Stomach (tissue), 9 donors: ENCODE measurements around the gene TAP2. TPM values are rescaled to one million over a fixed set of nuclear protein-coding genes. Genes with fewer than 3 reads are reported as not detected.
"Not testable (repeated sequence)": the region's sequence is repeated elsewhere in the genome, so short reads cannot be mapped to it uniquely, and the experiment has no call there.

Experiments used
- DNase-seq, 2 donors: peaks; one replicate each; pipeline versions ENCODE4 v3.0.0 to v3.0.0-alpha.2; 2013 to 2019
- H3K27ac ChIP-seq, 5 donors: fragments of 200-600 bp in 4 of 5; sonication (generic) in 4 of 5; one replicate each; pipeline ENCODE4 v1.5.1; 2013 to 2019; ENCODE audit warnings: mild to moderate bottlenecking in 1 of 5, moderate library complexity in 1 of 5
- H3K27me3 ChIP-seq, 3 donors: fragments of 200-600 bp; sonication (generic); one replicate each; pipeline ENCODE4 v1.5.1; 2017 to 2019; ENCODE audit warnings: mixed run types in 1 of 3
- H3K36me3 ChIP-seq, 4 donors: fragments of 200-600 bp; sonication (generic); 1 replicate in 3 of 4; 2 replicates in 1 of 4; pipeline ENCODE4 v1.5.1; 2016 to 2019
- H3K4me1 ChIP-seq, 4 donors: fragments of 200-600 bp; sonication (generic); one replicate each; pipeline ENCODE4 v1.5.1; 2016 to 2019
- H3K4me3 ChIP-seq, 4 donors: fragments of 200-600 bp; sonication (generic) in 3 of 4; one replicate each; pipeline ENCODE4 v1.5.1; 2016 to 2019; ENCODE audit warnings: mild to moderate bottlenecking in 1 of 4
- H3K9me3 ChIP-seq, 4 donors: fragments of 200-600 bp; sonication (generic); one replicate each; pipeline ENCODE4 v1.5.1; 2016 to 2019
- EP300 ChIP-seq: sonication (generic); formaldehyde crosslinking; IDR thresholded peaks from one replicate; pipeline ENCODE4 v1.6.1; 2017; ENCODE audit warnings: antibody characterized with exemption
- POLR2A ChIP-seq, 4 donors: fragments of 450-650 bp; IDR thresholded peaks; one replicate each; pipeline ENCODE4 v1.6.1; 2016; ENCODE audit warnings: antibody characterized with exemption in 4 of 4, control low read depth in 2 of 4, mild to moderate bottlenecking in 1 of 4, moderate library complexity in 1 of 4
- POLR2AphosphoS5 ChIP-seq, 3 donors: sonication (generic); formaldehyde crosslinking; IDR thresholded peaks; one replicate each; pipeline ENCODE4 v1.6.1; 2016; ENCODE audit warnings: antibody characterized with exemption in 3 of 3
- WGBS, 5 donors: extraction: QIAGEN DNeasy Blood & Tissue Kit in 3 of 5; methylation state at CpG; one replicate each; pipeline versions ENCODE4 v1.1.5 to v1.1.7; 2013 to 2018; 5-methylcytosine and 5-hydroxymethylcytosine counted together
- intact Hi-C: fragments of 100-400 bp; cut with DNase I; formaldehyde crosslinking; loops from one replicate; pipeline ENCODE4 v1.15.1; 2023; ENCODE audit warnings: low total_unique reads
- polyA plus RNA-seq, 3 donors: library from polyadenylated mRNA; stranded (reverse); fragments of 200-250 nt; gene quantifications; one replicate each; pipeline ENCODE4 v1.2.3, GENCODE V29; 2013
- total RNA-seq, 5 donors: library from RNA; depleted of rRNA; stranded (reverse); fragments of >200 nt; gene quantifications; one replicate each; pipeline versions ENCODE4 v1.1.0 to v1.2.3, GENCODE V29; 2014 to 2016
- TF ChIP-seq, protein P1 (sequence below), 7 experiments: fragments of 450-650 bp in 4 of 7; fragments of 200-600 bp in 3 of 7; sonication (generic) in 3 of 7; IDR thresholded peaks; one replicate each; pipeline ENCODE4 v1.5.1; 2016 to 2019; ENCODE audit warnings: antibody characterized with exemption in 7 of 7, control low read depth in 2 of 7, mild to moderate bottlenecking in 1 of 7
- donor health status: healthy with polysubstance abuse.
- donor health status: Bipolar disorder and iron deficiency.
- donor health status: healthy.

Gene TAP2
- total and polyA plus RNA-seq, 8 donors = 1.2 to 449 (median 11.4) TPM

DNA sequence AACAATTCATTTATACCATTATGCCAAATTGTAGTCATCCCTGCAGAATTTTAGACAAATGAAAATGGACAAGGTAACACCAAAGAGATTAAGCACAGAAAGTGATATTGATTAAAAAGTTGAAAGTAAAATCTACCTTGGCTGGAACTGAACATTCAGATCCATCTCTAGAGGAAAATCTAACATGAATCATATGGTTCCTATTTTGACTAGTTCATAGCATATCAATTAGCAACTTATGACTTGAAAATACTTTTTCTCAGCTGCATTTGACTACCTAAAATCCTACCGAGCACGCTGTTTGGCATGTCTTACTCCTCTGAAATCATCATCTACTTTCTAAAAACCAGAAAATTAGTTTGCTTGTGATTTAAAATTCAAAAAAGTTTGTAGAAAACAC, 38.1 kb upstream of the TAP2 start:
- Histone ChIP-seq H3K27me3 (peaks cover 0 to 30% (median 0%) of the 10 kb centered on the region in 3 donors), H3K27ac (no peak overlapping the region), H3K4me3 (no peak overlapping the region), H3K36me3 (no peaks in the 10 kb centered on the region), H3K9me3 (no peaks in the 10 kb centered on the region), H3K4me1 (no peaks in the 10 kb centered on the region)
- intact Hi-C loops = no loop called here
- no peak for DNase-seq
- 84 to 94% (median 92%) methylated on average over 2 of the region's 2 CpGs for WGBS, 5 donors
- no peak for TF ChIP-seq POLR2AphosphoS5 (IDR thresholded peaks at IDR 0.05)
- no peak for TF ChIP-seq POLR2A (IDR thresholded peaks at IDR 0.05)
- no peak for TF ChIP-seq EP300
- TF ChIP-seq, protein P1, sequence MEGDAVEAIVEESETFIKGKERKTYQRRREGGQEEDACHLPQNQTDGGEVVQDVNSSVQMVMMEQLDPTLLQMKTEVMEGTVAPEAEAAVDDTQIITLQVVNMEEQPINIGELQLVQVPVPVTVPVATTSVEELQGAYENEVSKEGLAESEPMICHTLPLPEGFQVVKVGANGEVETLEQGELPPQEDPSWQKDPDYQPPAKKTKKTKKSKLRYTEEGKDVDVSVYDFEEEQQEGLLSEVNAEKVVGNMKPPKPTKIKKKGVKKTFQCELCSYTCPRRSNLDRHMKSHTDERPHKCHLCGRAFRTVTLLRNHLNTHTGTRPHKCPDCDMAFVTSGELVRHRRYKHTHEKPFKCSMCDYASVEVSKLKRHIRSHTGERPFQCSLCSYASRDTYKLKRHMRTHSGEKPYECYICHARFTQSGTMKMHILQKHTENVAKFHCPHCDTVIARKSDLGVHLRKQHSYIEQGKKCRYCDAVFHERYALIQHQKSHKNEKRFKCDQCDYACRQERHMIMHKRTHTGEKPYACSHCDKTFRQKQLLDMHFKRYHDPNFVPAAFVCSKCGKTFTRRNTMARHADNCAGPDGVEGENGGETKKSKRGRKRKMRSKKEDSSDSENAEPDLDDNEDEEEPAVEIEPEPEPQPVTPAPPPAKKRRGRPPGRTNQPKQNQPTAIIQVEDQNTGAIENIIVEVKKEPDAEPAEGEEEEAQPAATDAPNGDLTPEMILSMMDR (IDR thresholded peaks at IDR 0.05) = no peak

DNA sequence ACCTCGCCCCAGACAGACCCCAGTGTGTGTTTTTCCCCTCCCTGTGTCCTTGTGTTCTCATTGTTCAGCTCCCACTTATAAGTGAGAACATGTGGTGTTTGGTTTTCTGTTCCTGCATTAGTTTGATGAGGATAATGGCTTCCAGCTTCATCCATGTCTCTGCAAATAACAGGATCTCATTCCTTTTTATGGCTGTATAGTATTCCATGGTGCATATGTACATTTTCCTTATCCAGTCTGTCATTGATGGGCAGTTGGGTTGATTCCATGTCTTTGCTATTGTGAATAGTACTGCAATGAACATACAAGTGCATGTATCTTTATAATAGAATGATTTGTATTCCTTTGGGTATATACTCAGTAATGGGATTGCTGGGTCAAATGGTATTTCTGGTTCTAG, 35.4 kb upstream of the TAP2 start:
- intact Hi-C loops, H3K9me3 ChIP-seq, DNase-seq, H3K4me3 ChIP-seq, H3K27ac ChIP-seq, H3K4me1 ChIP-seq, H3K36me3 ChIP-seq: not testable (repeated sequence)
- H3K27me3 ChIP-seq = peaks cover 0 to 26% (median 0%) of the 10 kb centered on the region in 3 donors
- WGBS, 5 donors = 0 to 54% (median 45%) methylated on average over 1 of the region's 1 CpG

- peaks cover 0 to 13% (median 0%) of the 10 kb centered on the region in 3 donors for H3K27me3 ChIP-seq
- WGBS, 5 donors = 6 to 12% (median 9%) methylated on average over 5 of the region's 5 CpGs
- H3K4me1 ChIP-seq = peaks cover 0 to 12% (median 9%) of the 10 kb centered on the region in 4 donors
- no peaks in the 10 kb centered on the region for H3K9me3 ChIP-seq
- DNase-seq = peak; percentile 86 to 93
- no peak overlapping the region for H3K27ac ChIP-seq
- H3K4me3 ChIP-seq = no peak overlapping the region
- intact Hi-C loops = no loop called here
- TF ChIP-seq EP300 (no peak), POLR2A (IDR thresholded peaks at IDR 0.05) (no peak), POLR2AphosphoS5 (IDR thresholded peaks at IDR 0.05) (peak in 1 of 3 donors; percentile 42)
- TF ChIP-seq, protein P1 (IDR thresholded peaks at IDR 0.05) = peak in 5 of 7 experiments; percentile 72 to 99 (median 93)
- no peaks in the 10 kb centered on the region for H3K36me3 ChIP-seq
These were observed 29.8 kb upstream of the TAP2 start for GRCh38 chr6:32868257-32868788.

DNA sequence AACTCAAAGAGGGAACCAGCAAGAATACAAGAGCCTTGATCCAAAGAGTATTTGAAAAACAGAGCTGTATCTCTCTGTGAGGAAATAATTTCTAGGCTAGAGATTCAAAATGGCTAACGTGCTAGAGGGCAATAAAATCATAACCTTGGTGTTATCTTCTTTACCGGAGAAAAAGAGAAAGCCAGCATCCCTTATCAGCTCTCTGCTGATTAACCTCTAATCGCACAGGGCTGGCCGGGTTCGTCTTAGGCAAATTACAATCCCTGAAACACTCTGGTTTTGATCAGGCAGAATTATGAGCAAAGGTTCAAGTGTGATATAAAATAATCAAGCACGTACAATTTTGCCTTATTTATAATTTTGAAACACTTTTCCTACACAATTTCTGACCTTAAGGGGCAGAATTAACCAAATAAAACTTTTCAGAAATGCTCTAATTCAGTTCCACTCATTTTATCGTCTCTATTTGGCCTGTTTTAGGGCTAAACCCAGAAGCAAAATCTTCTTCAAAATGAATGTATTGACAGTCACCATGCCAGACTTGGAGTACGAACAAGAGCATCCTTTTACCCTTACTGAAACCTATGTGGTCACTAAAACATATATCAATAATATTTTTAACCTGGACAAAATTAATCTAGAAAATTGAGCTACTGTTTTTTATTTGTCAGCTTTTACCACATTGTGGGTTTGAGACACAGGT, 29.2 kb upstream of the TAP2 start:
- peak overlapping the region in 1 of 5 donors; percentile 33 for H3K27ac ChIP-seq
- H3K9me3 ChIP-seq = no peaks in the 10 kb centered on the region
- peaks cover 0 to 12% (median 0%) of the 10 kb centered on the region in 3 donors for H3K27me3 ChIP-seq
- H3K4me3 ChIP-seq = no peak overlapping the region
- TF ChIP-seq POLR2AphosphoS5 (IDR thresholded peaks at IDR 0.05) (no peak), EP300 (no peak), POLR2A (IDR thresholded peaks at IDR 0.05) (no peak)
- TF ChIP-seq, protein P1 (IDR thresholded peaks at IDR 0.05) = no peak
- H3K36me3 ChIP-seq = no peaks in the 10 kb centered on the region
- DNase-seq = no peak
- WGBS, 5 donors = 29 to 46% (median 32%) methylated on average over 8 of the region's 8 CpGs
- intact Hi-C loops = no loop called here
- H3K4me1 ChIP-seq = peaks cover 0 to 12% (median 9%) of the 10 kb centered on the region in 4 donors

- no peak for TF ChIP-seq EP300
- TF ChIP-seq POLR2AphosphoS5 (IDR thresholded peaks at IDR 0.05) = no peak
- no peak for TF ChIP-seq POLR2A (IDR thresholded peaks at IDR 0.05)
- TF ChIP-seq, protein P1 (IDR thresholded peaks at IDR 0.05) = no peak
- Histone ChIP-seq H3K4me3 (no peak overlapping the region), H3K9me3 (no peaks in the 10 kb centered on the region), H3K36me3 (no peaks in the 10 kb centered on the region), H3K27ac (peak overlapping the region in 1 of 5 donors; percentile 33), H3K27me3 (peaks cover 0 to 12% (median 0%) of the 10 kb centered on the region in 3 donors), H3K4me1 (peaks cover 0 to 12% (median 9%) of the 10 kb centered on the region in 4 donors)
- intact Hi-C loops = no loop called here
- 51 to 66% (median 55%) methylated on average over 3 of the region's 3 CpGs for WGBS, 5 donors
- DNase-seq = no peak
These were observed 28.5 kb upstream of the TAP2 start for GRCh38 chr6:32867022-32867477.
